Endothelial cell of hepatic sinusoid (primary cell): ENCODE data around the gene TRMT11.

Experiments
- in situ Hi-C: cut with HindIII; loops from 2 replicates; pipeline ENCODE4 v1.10.0; 2017; ENCODE audit warnings: low sequenced_read_pairs

TRMT11 gene

DNA sequence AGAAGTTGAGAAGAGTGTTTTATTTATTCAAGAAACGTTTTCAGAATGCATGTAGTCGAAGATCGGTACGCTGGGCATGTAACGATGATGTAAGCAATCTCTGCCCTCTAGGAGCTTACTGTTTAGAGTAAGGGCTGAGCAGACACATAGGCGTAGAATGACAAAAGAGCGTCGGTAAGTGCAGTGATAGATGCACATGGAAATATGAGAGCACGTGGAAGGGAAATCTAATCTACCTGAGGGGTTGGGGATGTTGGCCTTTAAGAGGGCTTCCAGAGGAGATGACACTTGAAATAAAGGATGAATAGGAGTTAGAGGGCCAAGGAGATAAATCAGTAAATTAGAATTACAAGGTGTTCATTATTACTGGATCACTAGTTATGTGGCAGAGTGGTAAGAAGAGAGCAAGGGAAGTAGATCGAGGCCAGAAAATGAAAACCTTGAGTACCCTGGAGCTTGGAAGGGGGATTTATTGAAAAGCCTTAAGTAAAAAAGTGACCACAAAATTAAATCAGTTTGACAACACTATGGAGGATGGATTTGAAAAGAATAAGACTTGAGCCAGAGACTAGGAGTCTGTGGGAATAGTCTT is 782 bp downstream of the TRMT11 start:
- in situ Hi-C loops: no loop called here

DNA sequence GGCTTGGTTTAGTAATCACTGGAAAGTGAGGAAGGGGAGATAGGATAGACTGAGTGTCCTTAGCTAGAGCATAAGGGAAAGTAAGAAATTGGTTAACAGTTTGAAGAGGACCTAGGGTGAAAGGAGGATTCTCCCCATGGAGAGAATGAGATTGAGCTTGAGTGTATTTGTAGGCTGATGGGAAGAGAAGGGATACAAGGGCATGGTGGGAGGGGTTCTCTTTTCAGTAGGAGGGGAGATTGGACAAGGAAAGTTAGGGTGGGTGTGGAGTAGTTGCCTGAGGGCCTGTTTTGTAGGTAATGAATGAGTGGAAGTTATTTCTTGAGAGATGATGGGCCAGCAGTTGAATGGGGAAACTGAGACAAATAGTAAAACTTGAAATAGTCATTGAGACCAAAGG is 1.9 kb downstream of the TRMT11 start:
- in situ Hi-C loops: no loop called here

DNA sequence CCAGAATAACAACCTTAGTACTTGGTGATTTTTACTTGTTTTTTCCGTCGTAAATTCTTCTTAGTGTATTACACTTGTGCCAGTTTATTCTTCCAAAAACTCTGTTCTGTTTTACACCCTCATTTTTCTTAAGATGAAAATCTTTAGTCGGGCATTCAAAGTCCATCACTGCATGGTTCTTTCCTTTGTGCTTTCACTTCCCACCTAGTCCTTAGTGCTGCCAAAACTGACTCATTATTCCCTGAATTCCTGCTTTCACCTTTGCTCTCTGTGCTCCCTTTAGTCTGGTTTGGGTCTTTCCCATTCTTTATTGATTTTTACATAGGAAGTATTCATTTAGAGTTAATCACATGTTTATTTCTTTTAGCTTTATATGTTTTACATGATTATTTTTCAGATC is 3.3 kb downstream of the TRMT11 start:
- in situ Hi-C loops: no loop called here

DNA sequence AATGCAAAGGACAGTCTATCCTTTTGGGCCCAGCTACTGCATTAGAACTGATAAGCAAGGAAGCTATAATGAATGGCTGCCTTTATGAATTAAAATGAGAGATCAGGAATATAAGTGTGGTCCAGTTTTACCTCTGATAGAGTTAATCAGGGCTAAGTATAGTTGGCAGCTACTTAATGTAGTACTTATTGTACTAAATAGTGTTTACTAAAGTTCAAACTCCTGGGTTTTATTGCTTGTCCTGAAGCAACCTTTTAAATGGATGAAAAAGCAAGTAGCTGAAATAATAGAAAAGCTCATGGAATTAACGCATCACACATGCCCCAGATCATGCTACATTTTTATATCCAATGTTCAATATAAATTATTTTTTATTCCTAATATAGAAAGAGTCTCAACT is 5.3 kb downstream of the TRMT11 start:
- in situ Hi-C loops: no loop called here

DNA sequence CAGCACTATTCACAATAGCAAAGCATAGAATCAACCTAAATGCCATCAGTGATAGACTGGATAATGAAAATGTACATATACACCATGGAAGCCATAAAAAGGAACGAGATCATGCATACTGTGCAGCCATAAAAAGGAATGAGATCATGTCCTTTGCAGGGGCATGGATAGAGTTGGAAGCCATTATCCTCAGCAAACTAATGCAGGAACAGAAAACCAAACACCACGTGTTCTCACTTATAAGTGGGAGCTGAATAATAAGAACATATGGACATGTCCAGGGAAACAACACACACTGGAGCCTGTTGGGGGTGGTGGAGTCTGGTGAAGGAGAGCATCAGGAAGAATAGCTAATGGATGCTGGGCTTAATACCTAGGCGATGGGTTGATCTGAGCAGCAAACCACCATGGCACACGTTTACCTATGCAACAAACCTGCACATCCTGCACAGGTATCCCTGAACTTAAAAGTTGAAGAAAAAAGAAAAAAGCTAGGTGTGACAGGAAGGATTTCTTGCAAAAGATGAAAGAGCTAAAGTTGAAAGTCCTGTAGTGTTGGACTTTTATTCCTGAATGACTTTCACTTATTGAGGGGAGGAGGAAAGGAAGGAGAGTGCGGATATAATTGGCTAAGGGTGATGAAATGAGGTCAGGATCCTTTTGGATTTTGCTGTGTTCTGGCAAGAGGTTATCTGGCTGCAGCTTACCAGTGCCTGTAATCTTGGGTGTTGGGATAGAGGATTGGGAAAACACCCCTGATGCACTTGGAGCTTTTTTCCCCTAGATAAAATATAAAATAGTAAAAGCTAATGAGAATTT is 8.5 kb downstream of the TRMT11 start:
- in situ Hi-C loops: no loop called here

DNA sequence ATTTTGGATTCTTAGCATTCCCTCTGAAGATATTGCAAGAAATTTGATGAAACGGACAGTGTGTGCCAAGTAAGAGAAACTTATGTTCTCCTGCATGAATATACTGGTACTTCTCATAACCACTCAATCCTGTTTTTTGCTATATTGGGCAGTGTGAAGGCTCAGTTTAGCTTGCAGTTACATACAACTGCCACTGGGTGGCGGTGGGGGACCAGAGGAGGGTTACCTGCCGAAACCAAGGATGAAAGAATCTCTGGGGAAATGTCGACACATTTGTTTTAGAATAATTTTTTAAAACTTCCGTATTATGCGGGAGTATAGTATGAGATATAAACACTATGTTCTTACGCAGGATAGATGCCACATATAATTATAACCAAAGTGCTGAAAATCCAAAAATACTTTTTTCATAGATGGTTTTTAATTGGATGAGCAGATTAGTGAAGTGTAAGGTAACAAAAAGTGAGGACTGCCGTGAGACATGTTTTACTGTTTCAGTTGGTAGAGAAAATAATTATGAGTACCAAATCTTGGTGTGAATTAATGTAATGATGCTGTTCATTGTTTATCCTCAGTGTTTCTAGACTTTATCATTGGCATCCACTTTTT is 9.7 kb downstream of the TRMT11 start:
- in situ Hi-C loops: no loop called here

DNA sequence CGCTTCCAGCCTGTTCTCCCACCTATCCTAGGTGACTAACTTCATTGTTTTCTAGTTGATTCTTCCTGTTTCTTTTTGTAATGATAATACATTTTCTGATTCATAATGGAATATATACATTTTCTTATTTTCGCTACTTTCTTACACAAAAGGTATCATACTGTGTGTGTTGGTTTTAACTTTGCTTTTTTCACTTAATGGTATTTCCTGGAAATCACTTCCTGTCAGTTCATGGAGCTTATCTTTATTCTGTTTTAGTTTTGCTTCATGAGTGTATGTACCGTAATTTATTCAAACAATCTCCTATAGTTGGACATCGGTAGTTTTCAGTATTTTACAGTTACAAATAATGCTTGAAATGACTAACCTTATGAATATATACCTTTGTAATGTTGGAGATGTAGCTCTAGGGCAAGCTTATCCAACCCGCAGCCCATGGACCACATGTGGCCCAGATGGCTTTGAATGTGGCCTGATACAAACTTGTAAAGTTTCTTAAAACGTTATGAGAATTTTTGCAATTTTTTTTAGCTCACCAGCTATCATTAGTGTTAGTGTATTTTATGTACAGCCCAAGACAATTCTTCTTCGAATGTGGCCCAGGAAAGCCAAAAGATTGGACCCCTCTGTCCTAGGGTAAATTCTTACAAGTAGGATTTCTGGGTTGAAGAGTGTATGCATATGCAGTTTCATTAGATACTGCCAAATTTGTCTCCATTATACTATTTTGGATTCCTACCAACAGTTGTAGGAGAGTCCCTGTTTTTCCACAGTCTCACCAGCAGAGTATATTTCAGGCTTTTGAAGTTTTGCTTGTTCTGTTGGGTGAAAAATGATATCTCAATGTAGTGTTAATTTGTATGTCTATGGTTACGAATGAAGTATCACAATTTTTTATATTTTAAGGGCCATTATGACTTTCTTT is 16.7 kb downstream of the TRMT11 start:
- in situ Hi-C loops: loop anchor here (25.0 kb wide), 1 partner anchor 309 kb away; no protein-coding TSS in a partner anchor

DNA sequence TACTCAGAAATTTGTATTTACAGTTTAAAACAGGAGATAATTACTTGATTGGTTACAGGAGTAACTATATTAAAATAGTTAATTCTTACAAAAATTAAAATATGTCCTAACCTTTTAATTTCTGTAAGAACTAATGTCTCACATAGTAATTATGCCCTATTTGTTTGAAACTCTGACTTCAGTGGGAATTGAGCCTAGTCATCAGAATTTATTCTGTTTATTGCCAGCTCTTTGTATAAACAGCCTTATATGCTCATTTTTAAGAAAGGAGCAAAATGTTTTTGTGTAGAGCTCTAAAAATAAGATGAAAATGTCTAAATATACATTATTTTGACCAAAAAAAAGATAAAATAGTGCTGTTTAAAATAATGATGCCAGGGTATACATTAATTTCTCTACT is 21.5 kb downstream of the TRMT11 start:
- in situ Hi-C loops: loop anchor here (25.0 kb wide), 1 partner anchor 305 kb away; no protein-coding TSS in a partner anchor

DNA sequence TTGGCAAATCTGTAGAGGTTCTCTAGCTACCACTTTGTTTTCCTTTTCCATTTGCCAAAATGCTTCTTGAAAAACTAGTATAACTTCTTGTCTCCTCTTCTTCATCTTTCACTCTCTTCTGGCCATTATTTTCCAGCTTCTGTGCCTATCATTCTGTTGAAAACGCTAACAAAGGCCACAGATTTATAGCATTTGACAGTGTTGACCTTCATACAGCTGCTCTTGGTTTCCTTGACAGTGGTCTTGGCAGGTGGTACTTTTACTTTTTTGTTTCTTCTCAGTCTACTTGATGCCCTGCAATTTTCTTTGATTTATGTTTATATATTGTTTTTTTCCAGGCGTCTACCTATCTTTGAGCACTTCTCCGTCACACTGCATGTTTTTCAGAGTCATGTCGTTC is 23.7 kb downstream of the TRMT11 start:
- in situ Hi-C loops: loop anchor here (25.0 kb wide), 1 partner anchor 302 kb away; no protein-coding TSS in a partner anchor

DNA sequence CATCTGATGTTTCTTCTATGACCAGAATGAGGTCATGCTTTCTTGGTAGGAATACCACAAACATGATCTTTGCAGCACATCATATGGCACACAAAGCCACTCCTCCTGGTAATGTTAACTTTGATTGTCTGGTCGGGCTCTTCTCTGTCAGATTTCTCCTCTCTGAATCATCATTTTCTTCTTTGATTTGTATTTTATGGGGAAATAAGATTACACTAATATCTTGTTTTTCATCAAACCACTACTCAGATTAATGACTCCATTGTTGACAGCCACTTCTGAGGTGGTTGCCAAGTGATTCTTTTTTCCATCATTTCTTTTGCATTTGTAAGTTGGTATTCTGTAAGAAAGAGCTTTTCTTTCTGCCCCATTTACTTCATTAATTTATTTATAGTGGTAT is 29.5 kb downstream of the TRMT11 start:
- in situ Hi-C loops: loop anchor here (25.0 kb wide), 1 partner anchor 296 kb away; no protein-coding TSS in a partner anchor

DNA sequence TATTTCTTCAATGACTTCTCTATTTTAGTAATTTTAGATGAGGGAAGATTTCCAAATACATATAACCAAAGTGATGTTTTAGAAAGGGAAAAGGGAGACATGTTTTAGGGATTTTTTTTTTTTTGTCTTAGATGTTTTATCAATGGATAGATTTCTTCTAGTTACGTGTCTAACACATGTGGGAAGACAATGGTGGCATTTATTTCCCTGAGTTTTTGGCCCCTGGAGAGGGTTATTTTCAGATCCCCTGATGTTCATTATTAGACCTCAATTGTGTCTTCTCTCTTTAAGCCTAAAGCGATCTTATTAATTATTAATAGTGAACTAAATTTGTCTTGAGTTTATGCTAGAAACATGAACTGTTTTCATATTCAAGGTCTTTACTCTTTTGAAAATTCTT is 30.3 kb downstream of the TRMT11 start:
- in situ Hi-C loops: loop anchor here (25.0 kb wide), 1 partner anchor 296 kb away; no protein-coding TSS in a partner anchor

DNA sequence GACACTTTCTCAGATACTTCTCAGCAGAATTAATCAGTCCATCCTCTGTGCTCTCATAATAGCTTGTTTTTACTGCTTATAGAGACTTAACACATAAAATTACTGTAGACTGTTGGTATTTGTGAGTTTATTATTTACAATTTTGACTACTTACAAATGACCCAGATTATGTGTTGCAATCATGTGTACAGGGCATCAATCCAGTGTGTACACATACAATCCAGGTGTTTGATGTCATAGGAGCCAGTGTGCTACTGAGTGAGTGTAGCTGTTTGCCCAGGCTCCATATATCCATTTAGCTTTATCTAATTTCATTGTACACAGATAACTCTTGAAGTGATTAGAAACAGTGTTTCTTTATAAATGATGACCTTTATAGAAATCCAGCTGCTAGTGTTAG is 31.3 kb downstream of the TRMT11 start:
- in situ Hi-C loops: loop anchor here (25.0 kb wide), 1 partner anchor 295 kb away; no protein-coding TSS in a partner anchor

DNA sequence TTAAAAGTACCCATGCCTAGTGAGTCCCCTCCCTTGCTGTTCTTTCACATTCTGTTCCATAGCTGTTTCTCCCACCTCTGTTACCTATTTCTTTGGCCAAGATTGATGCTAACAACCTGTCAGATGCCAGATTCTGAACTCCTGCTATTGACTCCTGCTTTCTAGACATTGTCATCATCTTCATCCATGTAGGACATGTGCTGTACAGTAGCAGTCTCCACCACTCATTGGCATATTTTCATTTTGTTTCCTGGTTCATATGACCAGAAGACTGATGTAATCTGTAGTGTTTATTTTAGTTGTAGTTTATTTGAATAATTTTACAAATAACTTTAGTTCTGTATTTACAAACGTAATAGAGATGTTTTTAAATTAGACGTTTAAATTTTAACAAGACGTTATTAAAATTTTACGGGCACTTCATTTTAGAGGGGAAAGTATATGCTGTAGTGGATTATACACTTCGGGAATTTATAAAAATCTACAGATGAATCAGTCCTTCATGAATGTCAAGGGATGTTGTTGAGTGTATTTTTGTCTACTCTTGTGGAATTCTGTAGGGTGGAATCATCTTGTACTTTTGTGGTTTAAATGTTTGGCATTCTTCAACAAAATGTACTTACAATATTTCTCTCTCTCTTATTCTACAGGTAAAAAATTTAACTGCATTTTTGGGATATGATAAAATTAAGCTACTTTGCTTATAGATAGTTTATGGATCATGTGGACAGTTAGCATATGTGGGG is 34.1 kb downstream of the TRMT11 start:
- in situ Hi-C loops: loop anchor here (25.0 kb wide), 1 partner anchor 292 kb away; no protein-coding TSS in a partner anchor

DNA sequence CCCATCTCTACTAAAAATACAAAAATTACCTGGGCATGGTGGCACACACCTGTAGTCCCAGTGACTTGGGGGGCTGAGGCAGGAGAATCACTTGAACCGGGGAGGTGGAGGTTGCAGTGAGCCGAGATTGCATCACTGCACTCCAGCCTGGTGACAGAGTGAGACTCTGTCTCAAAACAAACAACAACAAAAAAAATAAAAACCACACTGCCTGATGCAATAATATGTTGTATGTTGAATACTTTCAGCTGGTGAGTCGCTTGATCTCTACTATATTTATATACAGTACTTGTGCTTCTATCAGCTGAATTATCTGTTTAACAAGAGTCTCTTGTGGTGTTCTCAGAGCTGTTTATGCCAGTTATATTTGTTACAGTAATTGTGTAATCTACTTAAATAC is 37.1 kb downstream of the TRMT11 start:
- in situ Hi-C loops: loop anchor here (25.0 kb wide), 1 partner anchor 289 kb away; no protein-coding TSS in a partner anchor

DNA sequence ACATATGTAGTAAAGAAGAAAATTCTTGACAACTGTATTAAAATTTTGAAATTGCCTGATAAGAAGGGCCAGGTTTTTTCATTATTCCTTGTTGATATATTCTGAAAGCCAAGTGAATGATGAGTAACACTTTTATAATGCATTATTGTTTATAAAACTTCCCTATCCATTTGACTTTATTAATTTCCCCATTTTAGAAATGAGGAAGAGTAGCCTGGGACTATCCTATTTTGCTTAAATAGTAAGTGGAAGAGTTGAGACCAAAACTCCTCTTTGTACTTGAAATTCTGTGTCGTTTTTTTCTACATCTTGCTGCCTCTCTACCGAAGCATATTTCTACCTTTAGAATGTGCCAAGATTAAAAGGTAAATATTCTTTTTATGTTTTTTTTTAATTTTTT is 39.7 kb downstream of the TRMT11 start:
- in situ Hi-C loops: no loop called here

DNA sequence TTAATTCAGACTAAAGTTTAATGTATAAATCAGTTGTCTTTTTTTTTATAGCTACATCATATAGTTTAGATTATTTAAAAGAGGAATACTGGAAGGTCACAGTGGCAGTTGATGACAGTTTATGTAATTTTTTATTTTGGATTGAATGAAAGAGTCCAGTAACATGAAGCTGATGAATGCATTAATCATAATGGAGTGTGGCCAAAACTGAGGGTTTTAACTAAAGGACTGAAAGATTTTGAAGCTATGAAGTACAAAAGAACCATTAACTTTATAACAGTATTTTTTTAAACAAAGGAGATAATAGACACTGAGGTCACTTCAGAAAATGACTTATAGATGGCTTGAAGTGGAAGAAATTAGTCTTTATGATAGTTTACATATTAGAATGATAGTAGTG is 41.3 kb downstream of the TRMT11 start:
- in situ Hi-C loops: no loop called here

DNA sequence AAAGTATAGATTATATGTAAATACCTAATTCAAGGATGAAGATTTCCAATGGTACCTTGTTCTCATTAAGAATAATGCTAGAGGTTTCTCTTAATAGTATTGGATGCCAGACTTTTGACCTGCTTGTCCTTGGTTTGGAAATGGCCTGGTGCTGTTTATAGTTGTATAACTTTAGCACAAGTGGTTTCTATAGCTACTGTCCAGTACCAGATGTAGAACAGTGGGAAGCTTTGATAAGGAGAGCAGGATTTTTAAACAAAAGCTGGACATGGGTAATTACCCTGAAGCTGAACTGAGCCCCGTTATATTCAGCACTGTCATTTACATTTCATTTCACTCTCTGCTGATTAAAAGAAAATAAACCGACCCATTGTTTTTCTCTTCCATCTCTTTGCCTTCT is 43.7 kb downstream of the TRMT11 start:
- in situ Hi-C loops: no loop called here

DNA sequence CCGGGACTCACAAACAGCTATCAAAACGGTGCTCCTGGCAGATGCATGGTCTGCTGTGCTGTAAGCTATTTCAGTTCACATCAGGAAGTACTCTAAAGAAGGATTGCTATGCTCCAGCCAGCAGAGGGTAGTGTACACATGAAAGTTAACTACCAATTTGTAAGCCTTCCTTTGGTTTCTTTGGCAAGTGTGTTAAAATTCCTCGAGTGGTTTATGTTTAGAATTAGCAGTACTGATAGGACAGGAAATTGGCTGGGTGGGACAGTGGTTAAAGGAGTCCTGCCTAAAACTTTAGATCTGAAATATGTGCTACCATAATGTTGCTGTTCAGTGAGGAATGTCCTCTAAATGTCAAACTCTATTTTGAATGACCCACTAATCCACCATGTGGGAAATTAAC is 47.4 kb downstream of the TRMT11 start:
- in situ Hi-C loops: no loop called here

DNA sequence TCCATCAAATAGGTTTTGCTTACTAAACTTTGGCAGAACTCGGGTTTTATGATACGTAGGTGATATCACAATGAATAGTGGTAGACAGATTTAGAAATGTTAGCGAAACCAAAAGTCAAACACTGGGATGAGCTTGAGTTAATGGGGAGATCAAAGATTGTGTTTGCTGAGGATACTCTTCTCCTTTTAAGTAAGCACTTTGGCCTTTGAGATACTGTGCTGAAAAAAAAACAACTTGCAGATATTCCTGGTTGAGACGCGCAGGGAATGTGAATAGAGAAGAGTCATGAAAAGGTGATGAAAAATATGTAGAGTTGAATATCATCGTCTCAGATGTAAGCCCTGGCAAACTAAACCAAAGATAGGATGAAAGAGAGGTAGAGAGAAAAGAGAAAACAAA is 48.3 kb downstream of the TRMT11 start:
- in situ Hi-C loops: no loop called here

DNA sequence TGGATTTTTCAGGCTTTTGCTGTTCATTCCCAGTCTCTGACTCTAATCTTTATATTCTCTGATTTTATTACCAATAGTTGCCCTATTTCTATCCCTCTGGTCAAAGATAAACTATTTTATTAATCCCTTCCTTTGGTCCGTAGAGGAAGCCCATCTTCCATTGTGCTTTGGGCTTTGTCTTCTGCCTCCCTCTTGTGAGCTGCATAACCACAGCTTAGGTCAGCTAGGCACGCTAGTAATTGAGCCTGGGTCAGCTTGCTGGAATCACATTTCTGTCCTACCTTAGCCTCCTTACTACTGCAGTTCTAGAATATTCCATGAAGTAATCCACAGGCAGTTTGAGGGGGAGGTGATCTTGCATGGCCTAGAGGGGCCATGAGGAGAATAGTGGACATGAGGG is 49.4 kb downstream of the TRMT11 start:
- in situ Hi-C loops: no loop called here
